ENCODE results near the gene HSPA6. TPM values are rescaled to one million over a fixed set of nuclear protein-coding genes. Genes with fewer than 3 reads are reported as not detected.

The HSPA6 gene
- total RNA-seq, 1 donor, result under 0.01 TPM

Other genes starting within 250 kb of the HSPA6 start
- 2.6 and 2.9 TPM in 2 replicates for gene MPZ, start 214.6 kb upstream of the HSPA6 start, total RNA-seq
- gene SDHC, start 210.2 kb upstream of the HSPA6 start, total RNA-seq, result 20.3 and 25.8 TPM in 2 replicates
- gene CFAP126, start 156.7 kb upstream of the HSPA6 start, total RNA-seq, result not detected in 2 replicates
- gene FCGR2A, start 19.1 kb upstream of the HSPA6 start, total RNA-seq, result under 0.01 TPM in 2 replicates
- gene FCGR3A, start 25.3 kb downstream of the HSPA6 start, total RNA-seq, result not detected in 2 replicates
- gene FCGR3B, start 106.6 kb downstream of the HSPA6 start, total RNA-seq, result not detected in 2 replicates
- not detected in 2 replicates for gene FCGR2B, start 138.6 kb downstream of the HSPA6 start, total RNA-seq
- gene FCRLA, start 182.7 kb downstream of the HSPA6 start, total RNA-seq, result 0.64 and 0.86 TPM in 2 replicates
- gene FCRLB, start 197.0 kb downstream of the HSPA6 start, total RNA-seq, result 2.9 and 4.3 TPM in 2 replicates
- 26.3 and 36.4 TPM in 2 replicates for gene DUSP12, start 225.2 kb downstream of the HSPA6 start, total RNA-seq
- 22.9 and 32.8 TPM in 2 replicates for gene ATF6, start 241.8 kb downstream of the HSPA6 start, total RNA-seq

All from fibroblast of villous mesenchyme (primary cell).